ENCODE measurements around the gene TBC1D2. TPM values are rescaled to one million over a fixed set of nuclear protein-coding genes. Genes with fewer than 3 reads are reported as not detected.

The TBC1D2 gene
- total and polyA plus RNA-seq, 5 experiments from 2014 or later, result 2.0 to 6.9 (median 5.9) TPM

GRCh38 chr9:98230789-98231188, 24.7 kb downstream of the TBC1D2 start:
- H3K27ac Mint-ChIP-seq, result peak overlapping the region in 1 of 10 donors; percentile 45
- no peak overlapping the region for H3K4me3 Mint-ChIP-seq
- H3K4me1 Mint-ChIP-seq, result no peaks in the 10 kb centered on the region
- H3K9me3 Mint-ChIP-seq, result no peaks in the 10 kb centered on the region
- no peak for ATAC-seq
- POLR2A ChIA-PET, result no interaction called here
- H3K27me3 Mint-ChIP-seq, result no peaks in the 10 kb centered on the region
- peaks cover 0 to 59% (median 16%) of the 10 kb centered on the region in 3 donors for H3K36me3 Mint-ChIP-seq
- no peak for DNase-seq

- H3K4me1 Mint-ChIP-seq, result no peaks in the 10 kb centered on the region
- peaks cover 0 to 55% (median 16%) of the 10 kb centered on the region in 3 donors for H3K36me3 Mint-ChIP-seq
- H3K4me3 Mint-ChIP-seq, result no peak overlapping the region
- no peaks in the 10 kb centered on the region for H3K27me3 Mint-ChIP-seq
- POLR2A ChIA-PET, result no interaction called here
- no peaks in the 10 kb centered on the region for H3K9me3 Mint-ChIP-seq
- no peak overlapping the region for H3K27ac Mint-ChIP-seq
- no peak for DNase-seq
- no peak for ATAC-seq
Measured at GRCh38 chr9:98230304-98230703, 25.1 kb downstream of the TBC1D2 start.

DNA sequence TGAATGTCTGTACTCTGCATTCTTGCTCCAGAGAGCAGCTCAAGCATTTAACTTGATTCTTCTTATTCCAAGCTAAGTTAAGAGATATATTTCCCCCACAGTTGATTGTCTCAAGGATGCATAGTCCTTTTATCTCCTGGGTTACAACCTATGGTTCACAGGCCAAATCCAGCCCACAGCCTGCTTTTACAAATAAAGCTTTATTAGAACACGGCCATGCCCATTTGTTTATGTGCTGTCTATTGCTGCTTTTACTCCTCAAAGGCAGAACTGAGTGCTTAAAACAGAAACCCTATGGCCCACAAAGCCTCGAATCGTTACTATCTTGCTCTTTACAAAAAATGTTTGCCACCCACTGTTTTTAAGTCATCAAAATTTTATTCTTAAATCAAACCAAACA, 25.8 kb downstream of the TBC1D2 start:
- POLR2A ChIA-PET, result no interaction called here
- no peak for ATAC-seq
- no peaks in the 10 kb centered on the region for H3K4me1 Mint-ChIP-seq
- H3K9me3 Mint-ChIP-seq, result no peaks in the 10 kb centered on the region
- peak overlapping the region in 1 of 10 donors; percentile 55 for H3K27ac Mint-ChIP-seq
- H3K27me3 Mint-ChIP-seq, result no peaks in the 10 kb centered on the region
- H3K36me3 Mint-ChIP-seq, result peaks cover 0 to 52% (median 16%) of the 10 kb centered on the region in 3 donors
- H3K4me3 Mint-ChIP-seq, result no peak overlapping the region
- DNase-seq, result no peak

DNA sequence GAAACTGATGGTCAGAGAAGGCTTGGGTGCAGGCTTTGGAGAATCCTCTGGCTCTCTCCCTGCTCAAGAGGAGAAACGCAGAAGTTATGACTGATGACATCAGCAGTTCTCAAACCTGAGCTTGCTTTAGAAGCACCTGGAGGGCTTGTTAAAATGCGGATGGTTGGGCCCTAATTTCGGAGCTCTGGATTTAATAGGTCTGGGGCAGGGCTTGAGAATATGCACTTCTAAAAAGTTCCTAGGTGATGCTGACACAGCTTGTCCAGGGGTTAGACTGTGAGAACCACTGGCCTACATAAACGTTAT, 26.4 kb downstream of the TBC1D2 start:
- Mint-ChIP-seq H3K36me3 (peaks cover 0 to 50% (median 16%) of the 10 kb centered on the region in 3 donors), H3K4me3 (no peak overlapping the region), H3K27me3 (no peaks in the 10 kb centered on the region), H3K4me1 (no peaks in the 10 kb centered on the region), H3K27ac (no peak overlapping the region), H3K9me3 (no peaks in the 10 kb centered on the region)
- POLR2A ChIA-PET, result interaction anchor here (1.0 kb wide), 1 partner anchor 28 kb away, joined by 3 read pairs; no protein-coding TSS in a partner anchor
- DNase-seq (no peak), ATAC-seq (no peak)

GRCh38 chr9:98228392-98229089, 26.9 kb downstream of the TBC1D2 start:
- Mint-ChIP-seq H3K36me3 (peaks cover 0 to 45% (median 15%) of the 10 kb centered on the region in 3 donors), H3K27me3 (no peaks in the 10 kb centered on the region), H3K4me1 (no peaks in the 10 kb centered on the region), H3K4me3 (no peak overlapping the region), H3K9me3 (no peaks in the 10 kb centered on the region), H3K27ac (peak overlapping the region in 1 of 10 donors; percentile 1)
- POLR2A ChIA-PET, result interaction anchor here (0.6 to 1.2 kb wide), 4 partner anchors 27 to 187 kb away, joined by 3 read pairs; partner anchors contain the start of gene TBC1D2
- no peak for ATAC-seq
- no peak for DNase-seq

DNA sequence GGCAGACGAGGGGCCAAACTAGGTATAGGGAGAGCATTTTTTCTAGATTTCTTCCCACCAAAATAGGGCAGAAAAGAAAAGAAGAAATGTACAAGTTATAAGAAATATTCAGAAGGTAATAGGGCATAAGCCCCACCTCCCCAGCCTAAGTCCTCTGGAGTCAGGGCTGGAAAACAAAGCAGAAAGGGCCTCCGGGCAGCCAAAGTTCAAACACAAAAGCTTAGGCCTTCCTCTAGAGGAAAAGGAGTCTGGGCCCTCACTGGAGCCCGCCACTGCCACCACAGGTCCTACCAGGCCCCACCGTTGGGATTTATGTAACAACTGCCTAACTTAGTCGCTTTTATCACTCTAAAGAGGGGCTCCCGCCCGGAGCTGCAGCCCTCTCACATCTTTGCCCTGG, 27.6 kb downstream of the TBC1D2 start:
- Mint-ChIP-seq H3K36me3 (peaks cover 0 to 46% (median 17%) of the 10 kb centered on the region in 3 donors), H3K4me1 (peaks cover 0 to 4% (median 0%) of the 10 kb centered on the region in 4 donors), H3K9me3 (no peaks in the 10 kb centered on the region), H3K27me3 (no peaks in the 10 kb centered on the region), H3K27ac (no peak overlapping the region), H3K4me3 (no peak overlapping the region)
- ATAC-seq (no peak), DNase-seq (no peak)
- POLR2A ChIA-PET, result interaction anchor here (0.7 to 1.2 kb wide), 2 partner anchors 27 to 28 kb away, joined by 3 read pairs; partner anchors contain the start of gene TBC1D2

DNA sequence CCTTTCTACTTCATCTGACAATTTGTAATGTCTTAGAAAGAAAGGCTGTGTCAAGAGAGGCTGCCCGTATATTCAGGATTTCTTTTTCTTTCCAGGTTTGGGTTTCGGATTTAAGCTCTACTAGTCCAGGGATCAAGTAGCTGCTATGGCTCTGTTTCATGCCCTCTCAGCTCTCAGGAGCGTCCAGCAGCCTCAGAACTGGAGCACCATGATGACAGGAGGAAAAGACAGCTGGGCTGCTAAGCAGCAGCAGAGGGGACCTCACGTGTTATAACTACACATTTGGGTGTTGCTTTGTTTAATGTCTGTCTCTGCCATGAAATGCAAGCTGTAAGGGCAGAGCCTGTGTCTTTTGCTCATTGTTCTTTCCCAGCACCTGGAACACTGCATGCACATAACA, 28.5 kb downstream of the TBC1D2 start:
- POLR2A ChIA-PET, result no interaction called here
- peaks cover 0 to 40% (median 15%) of the 10 kb centered on the region in 3 donors for H3K36me3 Mint-ChIP-seq

GRCh38 chr9:98226516-98226915, 28.9 kb downstream of the TBC1D2 start:
- POLR2A ChIA-PET, result no interaction called here
- H3K9me3 Mint-ChIP-seq, result no peaks in the 10 kb centered on the region
- H3K4me1 Mint-ChIP-seq, result peaks cover 0 to 5% (median 0%) of the 10 kb centered on the region in 4 donors
- no peak overlapping the region for H3K27ac Mint-ChIP-seq
- no peaks in the 10 kb centered on the region for H3K27me3 Mint-ChIP-seq
- DNase-seq, result no peak
- H3K36me3 Mint-ChIP-seq, result peaks cover 0 to 40% (median 15%) of the 10 kb centered on the region in 3 donors
- ATAC-seq, result no peak
- no peak overlapping the region for H3K4me3 Mint-ChIP-seq

More for the DNA sequence above, 28.5 kb downstream of the TBC1D2 start:
- Mint-ChIP-seq H3K4me3 (no peak overlapping the region), H3K9me3 (no peaks in the 10 kb centered on the region), H3K27me3 (no peaks in the 10 kb centered on the region), H3K27ac (no peak overlapping the region), H3K4me1 (peaks cover 0 to 5% (median 0%) of the 10 kb centered on the region in 4 donors)
- ATAC-seq (no peak), DNase-seq (no peak)

GRCh38 chr9:98225015-98225442, 30.4 kb downstream of the TBC1D2 start:
- Mint-ChIP-seq H3K4me1 (peaks cover 0 to 5% (median 0%) of the 10 kb centered on the region in 4 donors), H3K27ac (no peak overlapping the region), H3K27me3 (no peaks in the 10 kb centered on the region), H3K9me3 (no peaks in the 10 kb centered on the region), H3K4me3 (no peak overlapping the region), H3K36me3 (peaks cover 0 to 34% (median 16%) of the 10 kb centered on the region in 3 donors)
- DNase-seq (no peak), ATAC-seq (no peak)
- POLR2A ChIA-PET, result no interaction called here

- Mint-ChIP-seq H3K27me3 (no peaks in the 10 kb centered on the region), H3K4me3 (no peak overlapping the region), H3K9me3 (no peaks in the 10 kb centered on the region), H3K27ac (peak overlapping the region in 3 of 10 donors; percentile 19 to 55 (median 47)), H3K4me1 (peaks cover 0 to 7% (median 0%) of the 10 kb centered on the region in 4 donors), H3K36me3 (peaks cover 0 to 35% (median 16%) of the 10 kb centered on the region in 3 donors)
- DNase-seq (no peak), ATAC-seq (no peak)
- POLR2A ChIA-PET, result interaction anchor here (0.6 to 1.3 kb wide), 2 partner anchors 33 to 147 kb away, joined by 3 to 4 read pairs; no protein-coding TSS in a partner anchor
Measured at GRCh38 chr9:98222885-98223691, 32.4 kb downstream of the TBC1D2 start.

DNA sequence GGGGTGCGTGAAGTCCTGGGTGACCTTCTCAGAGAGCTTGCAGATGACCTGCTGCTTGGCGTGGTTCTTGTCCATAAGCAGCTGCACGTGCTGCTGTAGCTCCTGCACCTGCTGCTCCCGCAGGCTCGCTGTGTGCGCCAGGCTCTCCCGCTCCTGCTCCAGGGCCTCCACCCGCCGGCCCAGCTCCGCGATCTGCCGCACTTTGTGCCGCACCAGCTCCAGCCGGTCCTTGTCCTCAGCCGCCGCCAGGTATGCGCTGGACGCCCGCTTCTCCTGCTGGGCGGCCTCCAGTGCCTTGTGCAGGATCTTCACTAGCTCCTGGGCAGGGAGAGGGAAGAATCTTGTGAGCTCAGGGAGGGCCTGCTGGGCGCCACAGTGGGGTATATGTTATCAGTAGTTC, 34.5 kb downstream of the TBC1D2 start:
- Mint-ChIP-seq H3K4me1 (peaks cover 0 to 7% (median 0%) of the 10 kb centered on the region in 4 donors), H3K27me3 (no peaks in the 10 kb centered on the region), H3K27ac (peak overlapping the region in 1 of 10 donors; percentile 48), H3K36me3 (peaks cover 0 to 24% (median 11%) of the 10 kb centered on the region in 3 donors), H3K4me3 (no peak overlapping the region), H3K9me3 (no peaks in the 10 kb centered on the region)
- ATAC-seq (no peak), DNase-seq (no peak)
- POLR2A ChIA-PET, result no interaction called here

DNA sequence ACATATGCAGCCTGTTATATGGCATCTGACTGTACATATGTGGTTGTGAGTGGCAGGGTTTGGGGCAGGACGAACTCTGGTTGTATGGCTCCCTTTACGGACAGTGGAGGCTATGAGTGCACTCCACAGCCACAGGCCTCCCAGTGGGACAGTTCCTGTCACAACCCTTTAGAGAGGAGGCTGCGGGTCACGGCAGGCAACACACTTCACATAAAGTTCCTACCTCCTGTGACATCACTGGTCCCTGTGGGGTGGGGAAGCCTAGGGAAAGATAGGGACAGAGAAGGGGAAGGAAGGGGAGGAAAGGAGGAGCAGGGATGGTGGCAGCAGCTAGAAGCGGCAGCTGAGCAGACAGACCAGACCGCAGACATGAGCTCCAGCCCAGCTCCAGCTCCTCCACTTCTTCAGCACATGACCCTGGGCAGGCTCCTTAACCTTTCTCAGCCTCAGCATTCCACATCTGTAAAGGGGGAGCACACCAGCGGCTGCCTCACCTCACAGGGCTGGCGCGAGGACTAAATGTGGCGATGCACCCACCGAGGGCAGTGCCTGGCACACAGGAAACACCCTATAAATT, 35.6 kb downstream of the TBC1D2 start:
- peak overlapping the region in 1 of 10 donors; percentile 4 for H3K27ac Mint-ChIP-seq
- peaks cover 0 to 8% (median 0%) of the 10 kb centered on the region in 4 donors for H3K4me1 Mint-ChIP-seq
- peaks cover 0 to 28% (median 11%) of the 10 kb centered on the region in 3 donors for H3K36me3 Mint-ChIP-seq
- H3K4me3 Mint-ChIP-seq, result no peak overlapping the region
- ATAC-seq (no peak), DNase-seq (no peak)
- POLR2A ChIA-PET, result no interaction called here
- H3K9me3 Mint-ChIP-seq, result no peaks in the 10 kb centered on the region
- no peaks in the 10 kb centered on the region for H3K27me3 Mint-ChIP-seq

GRCh38 chr9:98219364-98219716, 36.1 kb downstream of the TBC1D2 start:
- Mint-ChIP-seq H3K4me1 (peaks cover 0 to 8% (median 0%) of the 10 kb centered on the region in 4 donors), H3K27ac (peak overlapping the region in 1 of 10 donors; percentile 61), H3K27me3 (no peaks in the 10 kb centered on the region), H3K4me3 (no peak overlapping the region), H3K36me3 (peaks cover 0 to 30% (median 11%) of the 10 kb centered on the region in 3 donors), H3K9me3 (no peaks in the 10 kb centered on the region)
- no peak for DNase-seq
- POLR2A ChIA-PET, result no interaction called here
- no peak for ATAC-seq
